Caco-2 (cell line): Measurements from ENCODE around the gene BARX1. TPM values are rescaled to one million over a fixed set of nuclear protein-coding genes. Genes with fewer than 3 reads are reported as not detected.

Experiments used
- BruUV-seq: library from RNA; stranded (reverse); fragments of 400-500 nt; replicated peaks from 2 replicates; lab custom pipeline; 2021; lab: Mats Ljungman, UMichigan
- CTCF ChIA-PET: fragments of 300-600 bp; sonication (Branson Sonifier 250); formaldehyde crosslinking; loops from one replicate; lab custom pipeline; 2022; ENCODE audit warnings: antibody characterized with exemption; lab: Charles Lee
- POLR2A ChIA-PET: fragments of 300-600 bp; sonication (Branson Sonifier 250); formaldehyde crosslinking; loops from one replicate; lab custom pipeline; 2022; ENCODE audit warnings: antibody characterized with exemption; lab: Charles Lee
- DNase-seq, 2 experiments: peaks; one replicate each; pipeline versions ENCODE4 v3.0.0 to v3.0.0-alpha.2; 2020 to 2022
- H3K27me3 ChIP-seq: replicated peaks from 2 replicates; pipeline ENCODE4 v1.6.0; 2011; ENCODE audit warnings: low read length; ENCODE audit not compliant: control insufficient read depth, insufficient read depth
- H3K36me3 ChIP-seq: 2 replicates; pipeline ENCODE4 v1.5.1; 2011; ENCODE audit warnings: low read length; ENCODE audit not compliant: control insufficient read depth, insufficient read depth
- H3K4me1 ChIP-seq: fragments of 250-450 bp; sonication (Bioruptor Pico); 2 replicates; pipeline ENCODE4 v1.5.1; 2020; ENCODE audit warnings: mild to moderate bottlenecking
- H3K4me3 ChIP-seq: 2 replicates; pipeline ENCODE4 v1.5.1; 2011; ENCODE audit warnings: low read depth, mild to moderate bottlenecking, control low read depth, low read length
- H3K9me3 ChIP-seq: fragments of 250-450 bp; sonication (Bioruptor Pico); 2 replicates; pipeline ENCODE4 v1.5.1; 2020; ENCODE audit warnings: mild to moderate bottlenecking, moderate library complexity
- H3K27ac Mint-ChIP-seq: one replicate; pipeline ENCODE4 v1.8.0; 2022; ENCODE audit warnings: mixed read lengths; ENCODE audit not compliant: unreplicated experiment
- H3K27me3 Mint-ChIP-seq: one replicate; pipeline ENCODE4 v1.8.0; 2022; ENCODE audit warnings: mixed read lengths; ENCODE audit not compliant: insufficient read depth, unreplicated experiment
- H3K36me3 Mint-ChIP-seq: one replicate; pipeline ENCODE4 v1.8.0; 2022; ENCODE audit warnings: mild to moderate bottlenecking, mixed read lengths; ENCODE audit not compliant: insufficient read depth, unreplicated experiment
- H3K4me1 Mint-ChIP-seq: one replicate; pipeline ENCODE4 v1.8.0; 2022; ENCODE audit warnings: low read depth, mixed read lengths; ENCODE audit not compliant: unreplicated experiment
- H3K4me3 Mint-ChIP-seq: one replicate; pipeline ENCODE4 v1.8.0; 2022; ENCODE audit warnings: mild to moderate bottlenecking, moderate library complexity, mixed read lengths; ENCODE audit not compliant: unreplicated experiment
- H3K9me3 Mint-ChIP-seq: one replicate; pipeline ENCODE4 v1.8.0; 2022; ENCODE audit warnings: mixed read lengths; ENCODE audit not compliant: unreplicated experiment
- intact Hi-C: fragments of 100-400 bp; cut with micrococcal nuclease; formaldehyde crosslinking; loops from one replicate; pipeline ENCODE4 v1.10.0; 2022; ENCODE audit not compliant: unreplicated experiment
- total RNA-seq: library from RNA; stranded (reverse); gene quantifications from 2 replicates; pipeline ENCODE4 v1.2.3, GENCODE V29; 2022
- TF ChIP-seq, protein P1 (sequence below), 2 experiments: fragments of 200-600 bp in 1 of 2; IDR thresholded peaks; 1 replicate in 1 of 2; 2 replicates in 1 of 2; pipeline versions ENCODE4 v1.5.1 to v1.8.0; 2011 to 2022; ENCODE audit warnings: antibody characterized with exemption in 1 of 2, control low read depth in 1 of 2, inconsistent platforms in 1 of 2, low read depth in 1 of 2, low read length in 1 of 2, mild to moderate bottlenecking in 1 of 2, moderate library complexity in 1 of 2; ENCODE audit not compliant: insufficient read depth in 1 of 2, severe bottlenecking in 1 of 2, unreplicated experiment in 1 of 2

BARX1 gene
- total RNA-seq, 1 experiment from 2014 or later = not detected

DNA sequence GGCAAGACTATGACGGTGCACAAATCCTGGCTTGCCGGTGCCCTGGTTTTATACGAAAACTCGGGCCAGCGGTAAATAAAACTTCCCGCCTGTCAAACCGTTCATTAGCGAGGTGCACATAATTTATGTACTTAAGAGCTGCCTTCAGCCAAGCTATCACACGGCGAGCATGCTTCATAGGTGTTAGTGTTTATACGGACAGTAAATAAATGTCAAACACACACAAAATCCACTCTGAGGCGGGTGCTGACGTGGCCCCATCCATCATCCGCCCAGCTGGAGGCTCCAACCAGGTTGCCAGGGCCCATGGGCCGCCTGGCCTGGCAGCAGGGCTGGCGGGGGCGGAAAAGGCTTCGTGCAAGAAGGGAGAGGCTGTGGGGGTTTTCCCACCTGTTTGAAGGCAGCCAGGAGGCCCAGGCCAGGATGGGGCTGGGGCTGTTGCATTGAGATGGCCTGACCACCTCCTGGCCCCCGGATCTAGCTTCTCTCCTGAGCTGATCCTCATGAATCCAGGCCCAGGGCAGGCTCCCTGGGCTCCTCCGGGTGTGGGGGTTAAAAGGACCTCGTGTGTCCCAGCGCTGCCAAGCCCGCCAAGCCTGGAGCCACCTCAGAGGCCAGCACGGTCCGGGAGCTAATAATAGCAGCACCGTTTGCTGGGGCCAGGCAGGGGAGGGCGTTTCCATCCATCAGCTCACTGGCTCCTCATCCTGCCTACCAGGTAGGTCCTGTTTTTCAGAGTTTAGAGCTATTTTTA is 43.2 kb downstream of the BARX1 start:
- H3K4me1 Mint-ChIP-seq = no peaks in the 10 kb centered on the region
- H3K9me3 Mint-ChIP-seq = no peaks in the 10 kb centered on the region
- Histone ChIP-seq H3K4me3 (no peak overlapping the region), H3K36me3 (no peaks in the 10 kb centered on the region), H3K9me3 (no peaks in the 10 kb centered on the region), H3K27me3 (no peaks in the 10 kb centered on the region), H3K4me1 (no peaks in the 10 kb centered on the region)
- H3K27ac Mint-ChIP-seq = no peak overlapping the region
- H3K4me3 Mint-ChIP-seq = no peak overlapping the region
- BruUV-seq = no TSS peak
- DNase-seq = no peak
- intact Hi-C loops = no loop called here
- peaks cover 2% of the 10 kb centered on the region for H3K27me3 Mint-ChIP-seq
- POLR2A ChIA-PET = no interaction called here
- TF ChIP-seq, protein P1, sequence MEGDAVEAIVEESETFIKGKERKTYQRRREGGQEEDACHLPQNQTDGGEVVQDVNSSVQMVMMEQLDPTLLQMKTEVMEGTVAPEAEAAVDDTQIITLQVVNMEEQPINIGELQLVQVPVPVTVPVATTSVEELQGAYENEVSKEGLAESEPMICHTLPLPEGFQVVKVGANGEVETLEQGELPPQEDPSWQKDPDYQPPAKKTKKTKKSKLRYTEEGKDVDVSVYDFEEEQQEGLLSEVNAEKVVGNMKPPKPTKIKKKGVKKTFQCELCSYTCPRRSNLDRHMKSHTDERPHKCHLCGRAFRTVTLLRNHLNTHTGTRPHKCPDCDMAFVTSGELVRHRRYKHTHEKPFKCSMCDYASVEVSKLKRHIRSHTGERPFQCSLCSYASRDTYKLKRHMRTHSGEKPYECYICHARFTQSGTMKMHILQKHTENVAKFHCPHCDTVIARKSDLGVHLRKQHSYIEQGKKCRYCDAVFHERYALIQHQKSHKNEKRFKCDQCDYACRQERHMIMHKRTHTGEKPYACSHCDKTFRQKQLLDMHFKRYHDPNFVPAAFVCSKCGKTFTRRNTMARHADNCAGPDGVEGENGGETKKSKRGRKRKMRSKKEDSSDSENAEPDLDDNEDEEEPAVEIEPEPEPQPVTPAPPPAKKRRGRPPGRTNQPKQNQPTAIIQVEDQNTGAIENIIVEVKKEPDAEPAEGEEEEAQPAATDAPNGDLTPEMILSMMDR (IDR thresholded peaks at IDR 0.05; ENCODE audit: insufficient read depth in 1 of 2, low read depth in 1 of 2, low read length in 1 of 2, severe bottlenecking in 1 of 2, unreplicated experiment in 1 of 2) = no peak
- CTCF ChIA-PET = no interaction called here
- no peaks in the 10 kb centered on the region for H3K36me3 Mint-ChIP-seq

DNA sequence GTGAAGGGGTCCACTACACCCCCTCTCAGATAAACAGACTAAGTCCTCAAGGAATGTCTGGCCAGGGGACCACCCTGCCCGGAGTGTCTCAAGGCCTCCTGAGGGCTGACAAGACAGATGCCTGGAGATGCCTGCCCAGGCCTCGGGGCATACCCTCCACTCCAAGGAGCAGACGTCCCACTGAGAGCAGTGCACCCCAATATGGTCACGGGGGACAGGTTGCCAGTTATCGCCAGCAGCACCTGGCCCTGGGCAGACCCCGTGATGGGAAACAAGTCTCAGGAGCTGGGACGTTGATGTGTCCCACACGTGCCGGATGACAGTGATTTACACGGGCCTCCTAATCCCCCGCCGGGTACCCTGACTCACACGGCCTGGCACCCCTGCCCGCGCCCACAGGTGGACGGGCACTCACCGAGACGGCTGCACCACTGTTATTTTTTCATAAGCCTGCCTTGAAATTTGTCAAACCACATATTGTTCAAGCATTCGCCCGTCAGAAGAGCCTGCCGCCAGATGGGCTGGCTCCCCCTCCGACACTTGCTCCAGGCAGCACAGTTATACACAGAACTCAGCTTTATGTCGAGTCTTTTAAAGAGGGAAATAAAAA is 43.9 kb downstream of the BARX1 start:
- H3K27me3 Mint-ChIP-seq = peaks cover 2% of the 10 kb centered on the region
- TF ChIP-seq, protein P1 (IDR thresholded peaks at IDR 0.05; ENCODE audit: insufficient read depth in 1 of 2, low read depth in 1 of 2, low read length in 1 of 2, severe bottlenecking in 1 of 2, unreplicated experiment in 1 of 2) = no peak
- no peaks in the 10 kb centered on the region for H3K27me3 ChIP-seq
- no peak overlapping the region for H3K4me3 Mint-ChIP-seq
- intact Hi-C loops = no loop called here
- no peak for DNase-seq
- no peaks in the 10 kb centered on the region for H3K4me1 ChIP-seq
- no peak overlapping the region for H3K27ac Mint-ChIP-seq
- POLR2A ChIA-PET = no interaction called here
- no peaks in the 10 kb centered on the region for H3K9me3 ChIP-seq
- no TSS peak for BruUV-seq
- CTCF ChIA-PET = no interaction called here
- no peaks in the 10 kb centered on the region for H3K4me1 Mint-ChIP-seq
- no peaks in the 10 kb centered on the region for H3K36me3 ChIP-seq
- no peaks in the 10 kb centered on the region for H3K9me3 Mint-ChIP-seq
- H3K4me3 ChIP-seq = no peak overlapping the region
- H3K36me3 Mint-ChIP-seq = no peaks in the 10 kb centered on the region

DNA sequence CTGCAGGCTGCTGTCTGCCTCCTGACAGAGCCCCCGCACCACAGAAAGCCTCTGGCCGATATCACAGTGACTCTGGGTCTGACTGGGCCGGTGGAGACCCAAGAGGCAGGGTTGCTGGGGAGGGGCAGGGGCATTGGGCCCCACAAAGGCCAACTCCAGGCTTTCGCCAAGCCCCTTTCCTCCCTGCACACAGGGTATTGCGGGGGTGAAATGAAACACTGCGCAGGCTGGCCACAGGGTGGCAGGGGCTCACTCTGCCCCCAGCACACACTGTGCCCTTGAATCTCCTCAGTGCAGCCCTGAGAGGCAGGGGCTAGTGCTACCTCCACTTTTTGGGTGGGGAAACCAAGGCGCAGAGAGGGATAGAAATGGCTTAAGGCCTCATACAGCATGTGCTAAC is 44.6 kb downstream of the BARX1 start:
- H3K4me3 Mint-ChIP-seq = no peak overlapping the region
- H3K4me1 Mint-ChIP-seq = no peaks in the 10 kb centered on the region
- Histone ChIP-seq H3K9me3 (no peaks in the 10 kb centered on the region), H3K4me1 (no peaks in the 10 kb centered on the region), H3K27me3 (no peaks in the 10 kb centered on the region), H3K4me3 (no peak overlapping the region), H3K36me3 (no peaks in the 10 kb centered on the region)
- no peaks in the 10 kb centered on the region for H3K36me3 Mint-ChIP-seq
- no peak overlapping the region for H3K27ac Mint-ChIP-seq
- no TSS peak for BruUV-seq
- ChIA-PET POLR2A (no interaction called here), CTCF (no interaction called here)
- peaks cover 2% of the 10 kb centered on the region for H3K27me3 Mint-ChIP-seq
- TF ChIP-seq, protein P1 (IDR thresholded peaks at IDR 0.05; ENCODE audit: insufficient read depth in 1 of 2, low read depth in 1 of 2, low read length in 1 of 2, severe bottlenecking in 1 of 2, unreplicated experiment in 1 of 2) = no peak
- intact Hi-C loops = no loop called here
- H3K9me3 Mint-ChIP-seq = no peaks in the 10 kb centered on the region
- no peak for DNase-seq
